ENCODE data around the gene CDC42BPA.

CDC42BPA gene

GRCh38 chr1:226954777-226955176 lies 363.5 kb downstream of the CDC42BPA start:
- DNase-seq, result no peak

- DNase-seq, result no peak
Measured at GRCh38 chr1:226954337-226954736, 364.0 kb downstream of the CDC42BPA start.

- no peak for DNase-seq
Measured at GRCh38 chr1:226953175-226953800, 365.0 kb downstream of the CDC42BPA start.

- DNase-seq, result no peak
Measured at GRCh38 chr1:226952118-226952441, 366.2 kb downstream of the CDC42BPA start.

- DNase-seq, result no peak
Measured at GRCh38 chr1:226951286-226952117, 366.8 kb downstream of the CDC42BPA start.

GRCh38 chr1:226950871-226951270 lies 367.4 kb downstream of the CDC42BPA start:
- DNase-seq, result no peak

- DNase-seq, result no peak
Measured at GRCh38 chr1:226950316-226950715, 368.0 kb downstream of the CDC42BPA start.

GRCh38 chr1:226949401-226949800 lies 368.9 kb downstream of the CDC42BPA start:
- DNase-seq, result no peak

- DNase-seq, result no peak
Measured at GRCh38 chr1:226948996-226949395, 369.3 kb downstream of the CDC42BPA start.

- DNase-seq, result no peak
Measured at GRCh38 chr1:226948480-226948879, 369.8 kb downstream of the CDC42BPA start.

GRCh38 chr1:226948051-226948450 lies 370.2 kb downstream of the CDC42BPA start:
- DNase-seq, result no peak

GRCh38 chr1:226946841-226947240 lies 371.5 kb downstream of the CDC42BPA start:
- DNase-seq, result no peak

- no peak for DNase-seq
Measured at GRCh38 chr1:226946285-226946684, 372.0 kb downstream of the CDC42BPA start.

- no peak for DNase-seq
Measured at GRCh38 chr1:226945858-226946245, 372.4 kb downstream of the CDC42BPA start.

GRCh38 chr1:226945106-226945857 lies 373.0 kb downstream of the CDC42BPA start:
- DNase-seq, result no peak

- no peak for DNase-seq
Measured at GRCh38 chr1:226943927-226944326, 374.4 kb downstream of the CDC42BPA start.

GRCh38 chr1:226943156-226943555 lies 375.1 kb downstream of the CDC42BPA start:
- no peak for DNase-seq

GRCh38 chr1:226942392-226942791 lies 375.9 kb downstream of the CDC42BPA start:
- no peak for DNase-seq

GRCh38 chr1:226940806-226941067 lies 377.6 kb downstream of the CDC42BPA start:
- DNase-seq, result no peak

GRCh38 chr1:226940029-226940805 lies 378.1 kb downstream of the CDC42BPA start, which contains the start of gene COQ8A:
Gene COQ8A, plus strand, starts transcription at chr1:226940294. Its CDS starts 21,092 bp downstream, at chr1:226961386.
- peak; percentile 99 for DNase-seq
